ENCODE measurements around the gene GRAMD1A. TPM values are rescaled to one million over a fixed set of nuclear protein-coding genes. Genes with fewer than 3 reads are reported as not detected.

Gene GRAMD1A
- total RNA-seq, 1 experiment from 2014 or later: 125 TPM

- H2BK5ac ChIP-seq (ENCODE audit: insufficient read length, low read length): no peak overlapping the region
- H2AK5ac ChIP-seq (ENCODE audit: insufficient read length, low read length): no peak overlapping the region
- Mint-ChIP-seq H3K4me3 (no peak overlapping the region), H3K36me3 (ENCODE audit: insufficient read depth in 1 of 3, low read depth in 3 of 3) (peaks cover 0 to 5% (median 0%) of the 10 kb centered on the region in 3 experiments; a peak in 3 of 7 replicates), H3K4me1 (peaks cover 24 to 27% of the 10 kb centered on the region in 2 experiments), H3K27ac (no peak overlapping the region), H3K9me3 (peaks cover 0 to 5% of the 10 kb centered on the region in 2 experiments; a peak in 2 of 5 replicates), H3K27me3 (ENCODE audit: low read depth) (no peaks in the 10 kb centered on the region; the same call in 1 of the 2 replicates)
- H3K79me2 ChIP-seq (ENCODE audit: insufficient read depth, low read length): no peaks in the 10 kb centered on the region; the same call in 1 of the 2 replicates
- no peak overlapping the region for H2BK20ac ChIP-seq (ENCODE audit: low read depth, low read length, poor library complexity, severe bottlenecking)
- H3K9me3 ChIP-seq (ENCODE audit: control insufficient read depth, low read depth, low read length): no peaks in the 10 kb centered on the region
- no peak overlapping the region for H2AFZ ChIP-seq (ENCODE audit: low read length)
- no peak overlapping the region for H4K5ac ChIP-seq (ENCODE audit: insufficient read length, low read depth, low read length)
- H3K23ac ChIP-seq (ENCODE audit: insufficient read length, low read depth, low read length): no peak overlapping the region
- H3K4me2 ChIP-seq (ENCODE audit: insufficient read depth, insufficient read length, low read length): no peak overlapping the region
- H3K4me1 ChIP-seq (ENCODE audit: insufficient read depth, low read length): 0 out of 2 replicates have a peak, but pooled peaks cover 1% of the 10 kb centered on the region
- TF ChIP-seq CTCF (conservative IDR thresholded peaks at IDR 0.05): no peak
- H2BK120ac ChIP-seq (ENCODE audit: low read depth, low read length, poor library complexity, severe bottlenecking): no peak overlapping the region
- H3T11ph ChIP-seq (ENCODE audit: low read length): no peak overlapping the region
- no peak for DNase-seq
- no peak overlapping the region; the same call in 1 of the 2 replicates for H3K4ac ChIP-seq (ENCODE audit: low read depth, low read length)
- no peak overlapping the region for H4K8ac ChIP-seq (replicated peaks; ENCODE audit: insufficient read length, low read depth, low read length)
- peaks cover 13% of the 10 kb centered on the region for H3K23me2 ChIP-seq (ENCODE audit: insufficient read length, low read depth, low read length, poor library complexity, severe bottlenecking)
- no peaks in the 10 kb centered on the region for H4K20me1 ChIP-seq (ENCODE audit: control insufficient read depth, insufficient read depth, insufficient read length)
- H4K91ac ChIP-seq (ENCODE audit: insufficient read length, low read depth, low read length): no peak overlapping the region
- no peak overlapping the region for H3K27ac ChIP-seq (ENCODE audit: insufficient read length, low read depth, low read length)
- WGBS (ENCODE audit: extremely low coverage, insufficient read length, low lambda C conversion rate): no CpG with 5 or more reads among the region's 8 CpGs
- H3K14ac ChIP-seq (ENCODE audit: insufficient read depth, low read length): no peak overlapping the region
- no peaks in the 10 kb centered on the region for H3K79me1 ChIP-seq (ENCODE audit: insufficient read depth, low read depth, low read length, poor library complexity, severe bottlenecking)
- no peak overlapping the region for H2BK15ac ChIP-seq (ENCODE audit: low read depth, low read length)
- H2BK12ac ChIP-seq (ENCODE audit: insufficient read length, low read depth, low read length): no peak overlapping the region
- no peaks in the 10 kb centered on the region for H3K27me3 ChIP-seq (ENCODE audit: insufficient read depth, low read length)
- H3K18ac ChIP-seq (ENCODE audit: insufficient read length, low read depth, low read length): no peak overlapping the region
- no peak overlapping the region for H3K9ac ChIP-seq (ENCODE audit: extremely low read depth, insufficient read length, low read length)
- H3K56ac ChIP-seq (ENCODE audit: insufficient read length, low read depth, low read length): no peak overlapping the region
These were observed 4.6 kb upstream of the GRAMD1A start for GRCh38 chr19:34995551-34995950.
